GM12874 (cell line): ENCODE measurements around the gene NKD1.

Source experiments
- TF ChIP-seq, protein P1 (sequence below): IDR thresholded peaks from 2 replicates; pipeline ENCODE4 v1.5.1; 2011; ENCODE audit warnings: low read depth, mild to moderate bottlenecking, control low read depth, low read length, moderate library complexity; ENCODE audit not compliant: insufficient read depth

The NKD1 gene

GRCh38 chr16:50616883-50617645 lies 68.9 kb downstream of the NKD1 start:
- TF ChIP-seq, protein P1, sequence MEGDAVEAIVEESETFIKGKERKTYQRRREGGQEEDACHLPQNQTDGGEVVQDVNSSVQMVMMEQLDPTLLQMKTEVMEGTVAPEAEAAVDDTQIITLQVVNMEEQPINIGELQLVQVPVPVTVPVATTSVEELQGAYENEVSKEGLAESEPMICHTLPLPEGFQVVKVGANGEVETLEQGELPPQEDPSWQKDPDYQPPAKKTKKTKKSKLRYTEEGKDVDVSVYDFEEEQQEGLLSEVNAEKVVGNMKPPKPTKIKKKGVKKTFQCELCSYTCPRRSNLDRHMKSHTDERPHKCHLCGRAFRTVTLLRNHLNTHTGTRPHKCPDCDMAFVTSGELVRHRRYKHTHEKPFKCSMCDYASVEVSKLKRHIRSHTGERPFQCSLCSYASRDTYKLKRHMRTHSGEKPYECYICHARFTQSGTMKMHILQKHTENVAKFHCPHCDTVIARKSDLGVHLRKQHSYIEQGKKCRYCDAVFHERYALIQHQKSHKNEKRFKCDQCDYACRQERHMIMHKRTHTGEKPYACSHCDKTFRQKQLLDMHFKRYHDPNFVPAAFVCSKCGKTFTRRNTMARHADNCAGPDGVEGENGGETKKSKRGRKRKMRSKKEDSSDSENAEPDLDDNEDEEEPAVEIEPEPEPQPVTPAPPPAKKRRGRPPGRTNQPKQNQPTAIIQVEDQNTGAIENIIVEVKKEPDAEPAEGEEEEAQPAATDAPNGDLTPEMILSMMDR = no peak

DNA sequence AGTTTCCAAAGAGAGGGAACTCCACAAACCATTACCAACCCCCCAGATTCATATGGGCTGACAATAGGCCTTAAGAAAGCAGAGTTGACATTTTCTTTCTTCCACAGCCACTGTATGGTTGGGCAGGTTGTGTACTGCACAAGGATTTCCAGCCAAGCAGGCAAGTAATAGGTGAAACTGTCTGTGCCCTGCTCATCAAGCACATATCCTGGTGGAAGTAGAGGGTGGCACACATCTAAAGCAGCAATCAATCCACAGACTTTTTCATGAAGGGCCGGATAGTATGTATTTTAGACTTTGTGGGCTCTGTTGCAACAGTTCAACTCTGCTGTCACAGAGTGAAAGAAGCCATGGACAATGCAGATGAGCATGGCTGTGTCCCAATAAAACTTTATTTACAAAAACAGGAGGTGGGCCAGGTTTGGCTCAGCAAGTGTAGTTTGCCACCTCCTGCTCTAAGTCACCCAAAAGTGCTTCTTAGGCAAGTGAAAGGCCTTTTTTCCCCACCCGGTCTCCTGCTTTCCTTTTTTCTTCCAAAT lies 69.5 kb downstream of the NKD1 start:
- TF ChIP-seq, protein P1 = no peak

DNA sequence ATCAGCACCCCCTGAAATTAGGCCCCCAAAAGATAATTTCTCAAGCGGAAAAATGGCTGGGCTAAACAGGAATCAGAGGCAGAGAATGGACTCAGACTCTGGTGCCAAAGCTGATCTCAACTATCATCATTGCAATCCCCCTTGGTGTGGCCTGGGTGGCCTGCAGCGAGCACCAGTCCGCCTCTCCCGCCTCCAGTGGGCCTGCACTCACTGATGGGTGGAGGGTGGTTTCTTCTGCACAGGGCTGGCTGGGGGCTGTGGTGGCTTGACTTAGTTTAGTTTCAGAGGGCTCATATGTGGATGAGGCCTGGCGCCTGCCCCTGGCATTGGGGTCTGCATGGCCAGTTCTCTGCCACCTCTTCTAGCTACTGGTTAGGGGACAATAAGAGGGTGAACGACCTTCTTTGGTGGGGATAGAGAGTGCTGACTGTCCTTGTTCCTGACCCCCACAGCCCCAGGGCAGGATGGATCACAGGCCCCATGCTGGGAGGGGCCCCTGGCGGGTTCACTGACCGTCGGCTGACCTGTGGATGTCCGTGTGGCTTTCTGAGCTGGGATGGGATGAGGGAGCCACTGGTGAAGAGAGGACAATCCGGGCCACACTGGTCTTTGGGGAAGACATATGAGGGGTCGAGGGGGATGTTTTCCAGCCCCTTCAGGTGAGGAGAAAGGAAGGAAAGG lies 70.2 kb downstream of the NKD1 start:
- TF ChIP-seq, protein P1 = no peak

- TF ChIP-seq, protein P1 = no peak
These were observed 71.7 kb downstream of the NKD1 start for GRCh38 chr16:50619702-50620491.

DNA sequence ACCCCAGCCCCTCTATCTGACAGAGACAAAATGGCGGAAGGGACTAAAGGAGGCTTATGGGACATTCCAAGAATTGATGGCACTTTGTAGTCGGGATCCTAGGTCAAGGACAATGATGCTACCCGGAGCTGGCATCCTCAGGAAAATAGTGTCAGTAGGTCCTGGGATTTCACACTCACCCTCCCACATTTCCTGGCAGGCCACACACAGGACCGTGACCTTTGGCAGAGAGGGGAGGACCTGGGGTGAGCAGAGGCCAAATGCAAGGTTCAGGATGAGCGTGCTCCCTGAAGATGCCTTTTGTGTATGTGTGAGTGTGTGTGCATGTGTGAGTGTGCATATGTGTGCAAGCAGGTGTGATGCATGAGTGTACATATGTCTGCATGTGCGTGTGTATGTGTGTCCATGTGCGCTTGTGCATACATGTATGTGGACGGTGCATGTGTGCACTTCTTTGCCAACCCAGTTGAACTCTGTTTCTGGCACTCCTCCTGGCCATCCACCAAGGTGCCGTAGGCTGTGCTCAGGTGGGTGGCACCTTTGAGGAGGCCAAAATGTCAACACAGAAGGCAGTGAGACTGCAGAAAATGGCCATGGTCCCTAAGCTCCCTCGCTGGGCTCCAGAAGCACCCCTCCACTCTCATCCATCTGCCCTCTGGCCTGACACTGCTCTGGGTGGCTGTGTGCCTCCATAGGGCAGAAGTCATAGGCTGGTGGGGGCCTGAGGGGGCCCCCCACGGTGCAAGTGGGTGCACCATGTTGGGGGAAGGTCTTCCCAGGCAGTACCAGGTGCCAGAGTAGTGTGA lies 72.7 kb downstream of the NKD1 start:
- TF ChIP-seq, protein P1 = no peak

DNA sequence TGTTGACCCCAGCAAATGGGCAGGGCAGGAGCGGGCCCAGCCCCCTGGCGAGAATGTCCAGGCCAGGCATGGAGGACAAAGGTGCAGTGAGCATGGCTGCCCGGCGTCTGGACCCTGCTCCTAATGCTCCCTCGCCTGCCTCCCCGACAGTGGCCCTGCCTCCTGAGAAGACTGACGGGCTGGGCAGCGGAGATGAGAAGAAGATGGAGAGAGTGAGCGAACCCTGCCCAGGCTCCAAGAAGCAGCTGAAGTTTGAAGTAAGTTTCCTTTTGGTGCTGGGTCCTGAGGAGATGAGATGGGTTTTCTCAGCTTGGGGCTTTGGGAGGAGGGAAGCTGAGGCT lies 73.2 kb downstream of the NKD1 start:
- TF ChIP-seq, protein P1 = no peak

- TF ChIP-seq, protein P1 = no peak
These were observed 73.8 kb downstream of the NKD1 start for GRCh38 chr16:50622029-50622428.
